HepG2 (cell line): ENCODE results near the gene CHRNB1.
A peak's percentile ranks its signal among the peaks of the same experiment; 100 is the strongest.

ENCODE experiments used
- CTCF ChIP-seq: sonication (generic); formaldehyde crosslinking; IDR thresholded peaks from 2 replicates; pipeline ENCODE4 v1.5.0; 2020; ENCODE audit warnings: mild to moderate bottlenecking, missing genetic modification reagents, moderate library complexity
- MLX ChIP-seq: IDR thresholded peaks from 2 replicates; pipeline ENCODE4 v1.6.1; 2016
- NFYC ChIP-seq: IDR thresholded peaks from 2 replicates; pipeline ENCODE4 v1.6.1; 2016; ENCODE audit warnings: missing genetic modification reagents, missing compliant biosample characterization
- RAD51 ChIP-seq: fragments of 450-650 bp; IDR thresholded peaks from 2 replicates; pipeline ENCODE4 v1.6.1; 2016; ENCODE audit warnings: borderline replicate concordance
- SMC3 ChIP-seq: IDR thresholded peaks from 2 replicates; pipeline ENCODE4 v1.6.1; 2011; ENCODE audit warnings: low read length, improper control_type of control experiment
- ZBTB8A ChIP-seq: sonication (generic); formaldehyde crosslinking; IDR thresholded peaks from 2 replicates; pipeline ENCODE4 v1.4.0; 2020; ENCODE audit warnings: mild to moderate bottlenecking, low read depth, missing genetic modification reagents, borderline replicate concordance

- TF ChIP-seq RAD51 (no peak), NFYC (CRISPR knock-in tag) (no peak), ZBTB8A (no peak), SMC3 (no peak), MLX (CRISPR knock-in tag) (no peak), CTCF (CRISPR knock-in tag) (peak; percentile 56)
These were observed 8.9 kb upstream of the CHRNB1 start for GRCh38 chr17:7435676-7436555.
